GM11168 (cell line): ENCODE results near the gene RRP36.

Source experiments
- in situ Hi-C: fragments of 300-500 bp; cut with MboI; formaldehyde crosslinking; loops from one replicate; pipeline ENCODE4 v1.12.0; 2022; ENCODE audit warnings: low sequenced_read_pairs; ENCODE audit not compliant: unreplicated experiment

RRP36 gene

DNA sequence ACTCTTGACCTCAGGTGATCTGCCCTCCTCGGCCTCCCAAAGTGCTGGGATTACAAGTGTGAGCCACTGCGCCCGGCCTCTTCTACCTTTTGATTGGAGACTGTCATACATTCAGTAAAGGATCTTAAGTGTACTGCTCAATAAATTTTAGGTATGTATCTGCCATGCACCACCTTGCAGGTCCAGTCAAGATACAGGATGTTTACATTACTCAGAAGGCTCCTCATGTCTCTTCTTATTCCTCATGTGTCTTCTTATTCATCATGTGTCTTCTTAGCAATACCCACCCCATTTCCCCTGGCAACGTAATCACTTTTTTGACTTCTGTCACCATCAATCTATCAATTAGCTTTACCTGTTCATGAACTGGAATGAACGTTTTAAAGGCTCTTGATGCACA, 15.6 kb upstream of the RRP36 start:
- in situ Hi-C loops = no loop called here

DNA sequence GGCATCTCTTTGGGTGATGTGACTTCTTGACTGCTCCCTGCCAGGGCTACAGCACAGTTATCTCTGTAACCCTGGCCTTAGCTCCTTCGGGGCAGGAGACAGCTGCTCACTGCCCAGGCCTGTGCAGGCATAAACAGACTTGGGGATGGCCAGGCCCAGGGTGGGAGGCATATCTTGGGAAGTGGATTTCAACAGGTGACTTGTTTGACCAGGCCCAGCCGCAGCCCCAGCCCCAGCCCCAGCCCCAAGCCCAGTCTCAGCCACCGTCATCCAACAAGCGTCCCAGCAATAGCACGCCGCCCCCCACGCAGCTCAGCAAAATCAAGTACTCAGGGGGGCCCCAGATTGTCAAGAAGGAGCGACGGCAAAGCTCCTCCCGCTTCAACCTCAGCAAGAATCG, 15.2 kb upstream of the RRP36 start:
- in situ Hi-C loops = no loop called here

DNA sequence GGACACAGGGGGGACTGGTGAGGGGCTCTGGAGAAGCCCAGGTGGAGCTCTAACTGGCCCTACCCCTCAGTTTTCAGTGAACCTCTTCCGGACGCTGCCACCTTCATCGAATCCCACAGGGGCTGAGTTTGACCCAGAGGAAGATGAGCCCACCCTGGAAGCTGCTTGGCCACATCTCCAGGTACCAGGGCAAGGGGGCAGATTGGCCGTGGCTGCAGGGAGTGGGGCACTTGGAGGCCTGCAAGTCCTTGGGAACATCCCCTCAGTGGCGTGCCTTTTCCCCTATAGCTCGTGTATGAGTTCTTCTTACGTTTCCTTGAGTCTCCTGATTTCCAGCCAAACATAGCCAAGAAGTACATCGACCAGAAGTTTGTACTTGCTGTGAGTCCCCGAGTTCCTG, 14.3 kb upstream of the RRP36 start:
- in situ Hi-C loops = no loop called here

DNA sequence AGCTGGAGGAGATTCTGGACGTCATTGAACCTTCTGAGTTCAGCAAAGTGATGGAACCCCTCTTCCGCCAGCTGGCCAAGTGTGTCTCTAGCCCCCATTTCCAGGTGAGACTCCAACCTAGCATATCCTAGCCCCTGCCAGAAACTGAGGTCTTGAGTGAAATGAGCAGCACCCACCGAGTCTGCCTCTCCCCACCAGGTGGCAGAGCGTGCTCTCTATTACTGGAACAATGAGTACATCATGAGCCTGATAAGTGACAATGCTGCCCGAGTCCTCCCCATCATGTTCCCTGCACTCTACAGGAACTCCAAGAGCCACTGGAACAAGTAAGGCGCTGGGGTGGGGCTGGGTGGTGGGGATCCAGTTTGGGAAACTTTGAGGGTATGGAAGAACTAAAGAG, 12.3 kb upstream of the RRP36 start:
- in situ Hi-C loops = no loop called here

DNA sequence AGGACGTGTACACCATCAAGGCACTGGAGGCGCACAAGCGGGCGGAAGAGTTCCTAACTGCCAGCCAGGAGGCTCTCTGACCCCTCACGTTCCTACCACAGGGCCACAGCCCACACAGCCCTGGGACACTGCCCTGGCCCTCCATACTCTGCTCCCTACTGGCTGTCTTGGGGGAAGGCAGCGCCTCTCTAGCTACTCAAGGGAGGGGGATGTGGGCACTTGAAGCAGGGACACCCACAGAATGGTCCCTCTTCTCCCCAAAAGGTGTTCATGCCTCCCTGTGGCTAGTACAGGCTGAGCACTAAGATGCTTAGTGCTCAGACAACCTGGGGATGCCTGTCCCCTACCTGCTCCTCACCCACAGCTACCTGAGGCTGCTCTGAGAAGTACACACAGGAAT, 10.2 kb upstream of the RRP36 start:
- in situ Hi-C loops = no loop called here

DNA sequence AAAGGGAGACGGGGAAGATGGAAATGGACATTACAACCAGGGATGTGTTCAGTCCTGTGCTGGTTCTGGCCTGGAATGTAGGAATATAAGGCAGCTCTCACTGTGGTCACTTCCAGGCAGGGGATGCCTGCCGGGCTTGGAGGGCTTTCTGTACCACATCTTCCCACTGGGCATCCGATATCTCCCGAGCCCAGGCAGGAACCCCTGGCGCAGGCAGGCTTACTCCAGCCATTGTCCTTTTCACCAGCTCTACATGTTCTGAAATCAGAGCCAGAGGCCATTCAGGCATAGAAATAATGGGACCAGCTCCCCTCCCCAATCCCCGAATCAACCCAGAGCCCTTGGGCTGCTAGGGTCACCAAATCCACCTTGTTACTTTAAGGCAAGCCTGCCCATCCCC, 9.1 kb upstream of the RRP36 start:
- in situ Hi-C loops = no loop called here

DNA sequence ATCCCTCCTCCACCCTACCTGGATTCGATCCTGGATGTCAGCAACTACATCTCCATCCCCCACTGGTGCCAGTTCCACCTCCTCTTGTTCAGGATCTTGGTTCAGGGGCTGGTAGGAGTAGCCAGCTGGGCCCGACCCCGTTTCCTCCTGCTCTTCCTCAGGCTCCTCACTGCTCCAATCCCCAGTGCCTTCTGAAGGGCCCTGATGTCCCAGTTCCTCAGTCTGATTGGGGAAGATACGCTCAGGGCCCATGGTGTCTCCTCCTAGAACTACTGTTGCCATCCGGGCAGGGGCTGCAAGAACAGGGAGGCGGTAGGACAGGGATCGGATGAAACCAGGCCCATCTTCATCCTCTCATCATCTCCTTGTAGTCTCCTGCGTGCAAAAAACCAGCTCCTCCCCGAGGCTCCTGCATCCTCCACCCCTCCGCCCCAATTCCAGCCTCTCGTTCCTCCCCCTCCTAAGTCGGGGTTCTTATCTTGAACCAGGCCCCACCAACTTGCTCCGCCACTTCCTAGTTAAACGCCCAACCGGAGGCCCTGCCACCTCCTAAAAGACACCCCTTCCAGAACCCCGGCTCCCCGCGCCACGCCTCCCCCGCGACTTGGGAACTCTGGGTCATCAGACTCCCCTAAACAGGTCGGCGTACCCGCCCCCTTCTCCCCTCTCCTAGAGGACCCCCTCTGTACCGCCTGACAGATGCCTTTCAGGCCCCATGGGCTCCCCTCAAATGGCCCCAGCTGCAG, 8.2 kb upstream of the RRP36 start:
- in situ Hi-C loops = no loop called here

DNA sequence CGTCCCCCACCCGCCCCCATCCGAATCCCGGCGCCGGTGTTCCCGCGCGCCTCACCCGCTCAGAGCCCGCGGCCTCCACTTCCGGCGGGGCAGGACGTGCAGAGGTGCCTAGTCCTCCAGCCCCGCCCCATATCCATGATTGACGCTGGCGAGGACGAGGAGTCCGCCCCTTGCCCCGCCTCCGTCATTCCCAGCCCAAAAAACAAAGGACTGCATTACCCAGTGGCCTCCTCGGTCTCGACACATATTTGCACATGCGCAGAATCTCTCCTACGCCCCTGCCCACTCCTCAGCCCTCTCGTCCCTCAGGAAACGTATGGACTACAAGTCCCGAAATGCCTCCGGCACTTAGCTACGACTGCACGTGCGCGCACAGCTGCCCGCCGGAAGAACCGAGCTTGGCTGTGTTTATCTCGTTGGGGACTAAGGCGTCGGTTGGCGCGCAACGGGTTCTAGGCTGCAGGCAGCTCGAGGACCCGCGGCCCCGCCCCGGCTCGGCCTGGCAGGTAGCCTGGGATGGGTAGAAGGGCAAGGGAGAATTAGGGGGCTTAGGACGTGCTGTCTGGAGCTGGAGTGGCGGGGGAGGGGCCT, 7.5 kb upstream of the RRP36 start, which contains the start of the genes KLHDC3 and MEA1:
Gene KLHDC3 (plus strand): TSS at position 407 of the 591 bp plus-strand sequence. CDS start 2,944 bp downstream, outside the sequence.
Gene MEA1 (minus strand): TSS at position 104 of the 591 bp plus-strand sequence. CDS start 133 bp downstream, outside the sequence.
- in situ Hi-C loops = no loop called here

DNA sequence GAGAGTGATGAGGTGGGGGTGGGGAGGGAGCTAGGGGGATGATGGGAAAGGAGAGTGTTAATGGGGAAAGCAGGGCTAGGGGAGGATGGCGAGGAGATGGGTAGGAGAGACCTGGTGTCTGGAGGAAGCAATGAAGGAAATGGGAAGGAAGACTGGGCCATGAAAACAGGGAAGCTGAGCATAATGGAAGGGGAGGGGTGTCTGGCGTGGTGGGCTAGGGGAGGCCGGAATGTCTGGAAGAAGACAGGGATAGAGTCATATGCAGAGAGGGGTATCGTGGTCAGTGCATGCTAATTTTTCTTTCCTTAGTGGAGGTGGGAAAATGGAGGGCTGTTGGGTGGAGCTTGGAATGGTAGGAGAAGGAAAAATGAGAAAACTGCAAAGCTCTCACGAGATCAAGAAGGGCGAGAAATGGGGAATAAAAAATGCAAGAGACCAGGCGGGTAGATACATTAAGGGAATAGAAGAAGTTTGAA, 7.0 kb upstream of the RRP36 start:
- in situ Hi-C loops = no loop called here

DNA sequence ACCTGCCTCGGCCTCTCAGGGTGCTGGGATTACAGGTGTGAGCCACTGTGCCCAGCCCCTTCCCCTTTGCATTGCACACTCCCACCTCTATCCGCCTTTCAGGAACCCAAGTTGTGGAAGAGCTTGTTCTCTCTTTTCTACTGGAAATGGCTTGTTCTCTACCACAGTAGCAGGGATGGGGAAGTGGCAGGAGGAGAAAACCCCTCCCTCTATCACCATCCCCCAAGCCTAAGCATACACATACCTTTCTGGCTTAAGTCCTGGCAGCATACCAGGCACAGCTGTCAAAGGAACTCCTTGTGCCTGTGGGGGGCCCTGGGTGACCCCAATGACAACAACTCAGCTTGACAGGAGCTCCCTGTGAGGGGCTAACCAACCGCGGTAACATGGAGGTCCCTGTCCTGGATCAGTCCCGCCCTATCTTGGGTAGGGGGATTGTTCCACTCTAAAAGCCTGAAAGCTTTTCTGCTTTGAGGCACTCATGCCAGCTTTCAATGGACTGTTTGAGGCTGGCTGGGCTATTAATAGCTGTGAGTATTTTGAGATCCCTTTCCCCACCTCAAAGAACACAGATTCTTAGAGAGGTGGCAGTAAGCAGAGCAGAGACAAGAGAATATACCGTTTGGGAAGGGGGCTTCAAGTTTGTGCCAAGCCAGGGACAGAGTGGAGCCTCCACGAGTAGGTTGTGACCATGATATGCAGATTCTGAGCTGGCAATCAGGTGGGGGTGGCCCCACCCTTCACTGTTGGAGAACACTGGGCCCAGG, 5.1 kb upstream of the RRP36 start:
- in situ Hi-C loops = no loop called here

DNA sequence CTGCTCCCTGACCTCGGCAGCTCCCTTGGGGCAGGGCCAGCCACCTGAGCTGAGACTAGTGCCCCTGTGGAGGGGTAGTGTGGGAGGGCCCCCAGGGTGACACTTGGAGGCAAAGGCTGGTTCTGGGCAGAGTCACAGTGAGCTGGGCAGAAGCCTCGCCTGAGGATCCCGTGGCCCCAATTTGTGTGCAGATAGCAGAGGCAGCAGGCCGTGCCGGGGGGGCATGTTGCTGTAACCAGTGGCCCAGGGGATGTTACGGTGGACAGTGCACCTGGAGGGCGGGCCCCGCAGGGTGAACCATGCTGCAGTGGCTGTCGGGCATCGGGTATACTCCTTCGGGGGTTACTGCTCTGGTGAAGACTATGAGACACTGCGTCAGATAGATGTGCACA, 4.5 kb upstream of the RRP36 start:
- in situ Hi-C loops = no loop called here

DNA sequence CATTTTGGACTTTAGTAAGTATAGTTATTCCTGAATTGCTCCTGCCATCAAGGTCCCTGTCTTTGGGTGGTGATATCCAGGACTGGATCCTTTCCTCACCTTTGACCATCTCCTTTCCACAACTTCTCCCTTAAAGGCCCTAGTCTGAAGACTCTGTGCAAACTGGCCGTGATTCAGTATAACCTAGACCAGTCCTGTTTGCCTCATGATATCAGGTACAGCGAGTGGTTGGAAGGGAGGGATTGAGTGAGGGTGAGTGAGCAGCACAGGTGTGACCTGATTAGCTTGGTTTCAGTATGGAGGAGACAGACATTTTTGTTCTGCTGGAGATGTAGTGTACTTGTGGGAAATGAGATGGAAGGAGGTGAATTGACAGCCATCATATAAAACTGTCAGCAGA, 2.3 kb upstream of the RRP36 start:
- in situ Hi-C loops = no loop called here

DNA sequence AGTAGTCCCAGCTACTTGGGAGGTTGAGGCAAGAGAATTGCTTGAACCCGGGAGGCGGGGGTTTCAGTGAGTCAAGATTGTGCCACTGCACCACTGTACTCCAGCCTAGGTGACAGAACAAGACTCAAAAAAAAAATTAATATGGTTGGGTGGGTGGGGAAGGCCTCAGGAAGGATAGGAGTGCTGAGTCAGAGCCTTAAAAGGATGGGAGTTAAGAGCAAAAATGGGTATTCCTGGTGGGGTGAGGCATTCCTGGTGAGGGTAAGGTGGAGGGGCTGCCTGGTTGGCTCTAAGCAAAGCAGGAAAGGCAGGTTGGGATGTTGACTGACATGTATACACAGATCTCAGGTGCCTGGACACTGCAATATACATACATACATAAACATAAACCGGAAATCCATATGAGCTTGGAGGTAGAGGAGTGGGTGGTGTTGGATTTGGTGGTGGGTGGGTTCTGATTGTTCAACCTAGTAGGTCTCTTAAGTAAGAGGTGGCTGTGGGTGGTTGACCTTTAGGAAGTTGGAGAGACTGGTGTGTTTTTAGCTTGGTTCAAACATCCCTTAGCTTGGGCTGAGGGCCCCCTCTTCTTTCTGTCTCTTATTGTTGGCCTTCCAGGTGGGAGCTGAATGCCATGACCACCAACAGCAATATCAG, 1.2 kb upstream of the RRP36 start:
- in situ Hi-C loops = no loop called here

DNA sequence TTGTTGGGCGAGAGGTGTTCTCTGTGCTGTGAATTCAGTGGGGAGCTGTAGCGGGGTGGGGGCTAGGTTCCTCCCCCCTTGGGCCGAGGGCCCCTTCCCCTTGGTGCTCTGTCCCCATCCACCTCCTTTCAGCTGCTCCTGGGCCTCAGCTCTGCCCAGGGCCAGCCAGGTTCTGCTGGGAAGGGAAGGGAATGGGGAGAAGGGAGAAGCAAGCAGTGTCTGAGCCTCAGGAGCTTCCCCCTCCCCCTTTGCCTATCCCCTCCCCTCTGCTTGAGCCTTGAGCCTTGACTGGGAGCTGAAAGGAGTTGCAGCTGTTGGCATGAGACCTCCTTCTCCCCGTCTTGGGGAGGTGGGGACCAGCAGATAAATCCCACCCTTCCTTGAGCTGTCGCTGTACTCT, 576 bp upstream of the RRP36 start:
- in situ Hi-C loops = no loop called here

DNA sequence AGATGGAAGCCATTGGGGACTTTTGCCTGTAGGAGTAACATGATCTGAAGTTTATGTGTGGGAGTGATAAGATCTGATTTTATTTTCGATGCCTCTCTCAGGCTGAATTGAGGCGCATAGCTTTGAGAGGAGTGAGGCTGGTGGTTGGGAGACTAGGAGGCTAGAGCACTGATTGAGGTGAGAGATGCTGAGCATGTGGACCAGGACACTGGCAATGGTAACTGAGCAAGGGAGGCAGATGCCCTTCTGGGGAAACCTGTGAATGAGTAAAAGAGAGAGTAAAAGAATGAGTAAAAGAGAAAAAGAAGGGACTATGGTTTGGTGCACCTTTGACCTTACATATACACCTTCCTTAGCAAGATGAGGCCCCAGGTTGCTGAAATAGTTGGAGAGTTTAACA, 3.0 kb downstream of the RRP36 start:
- in situ Hi-C loops = no loop called here

DNA sequence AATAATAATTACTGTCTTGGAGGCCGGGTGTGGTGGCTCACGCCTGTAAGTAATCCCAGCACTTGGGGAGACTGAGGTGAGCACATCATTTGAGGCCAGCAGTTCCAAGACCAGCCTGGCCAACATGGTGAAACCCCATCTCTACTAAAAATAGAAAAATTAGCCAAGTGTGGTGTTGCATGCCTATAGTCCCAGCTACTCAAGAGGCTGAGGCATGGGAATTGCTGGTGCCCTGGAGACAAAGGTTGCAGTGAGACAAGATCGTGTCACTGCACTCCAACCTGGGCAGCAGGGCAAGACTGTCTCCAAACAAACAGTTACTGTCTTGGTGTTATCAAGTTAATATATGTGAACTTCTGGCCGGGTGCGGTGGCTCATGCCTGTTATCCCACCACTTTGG, 4.9 kb downstream of the RRP36 start:
- in situ Hi-C loops = no loop called here

DNA sequence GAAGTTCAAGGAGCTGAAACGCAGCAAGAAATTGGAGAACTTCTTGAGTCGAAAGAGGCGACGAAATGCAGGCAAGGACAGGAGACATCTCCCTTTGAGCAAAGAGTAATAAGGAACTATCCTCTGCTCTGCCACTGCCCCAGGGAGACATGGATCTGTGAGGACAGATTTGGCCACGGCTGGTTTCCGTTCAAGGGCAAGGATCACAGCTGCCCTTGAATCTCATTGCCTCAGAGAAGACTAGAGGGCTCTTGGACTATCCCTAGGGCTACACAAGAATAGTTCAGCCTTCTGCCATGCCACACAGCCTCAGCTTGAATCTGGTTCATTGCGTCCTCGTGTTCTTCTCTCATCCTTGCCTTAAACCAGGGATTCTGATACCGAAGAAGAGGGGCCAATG, 7.7 kb downstream of the RRP36 start:
- in situ Hi-C loops = no loop called here

DNA sequence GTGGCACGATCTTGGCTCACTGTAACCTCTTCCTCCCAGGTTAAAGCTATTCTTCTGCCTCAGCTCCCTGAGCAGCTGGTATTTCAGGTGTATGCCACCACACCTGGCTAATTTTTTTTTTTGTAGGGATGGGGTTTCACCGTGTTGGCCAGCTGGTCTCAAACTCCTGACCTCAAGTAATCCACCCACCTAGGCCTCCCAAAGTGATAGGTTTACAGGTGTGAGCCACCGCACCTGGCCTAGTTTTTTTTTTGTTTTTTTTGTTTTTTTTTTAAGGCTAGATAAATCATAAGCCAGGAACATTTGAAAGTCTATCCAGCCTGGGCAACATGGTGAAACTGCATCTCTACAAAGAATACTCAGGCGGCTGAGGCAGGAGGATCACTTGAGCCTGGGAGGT, 10.9 kb downstream of the RRP36 start:
- in situ Hi-C loops = no loop called here

DNA sequence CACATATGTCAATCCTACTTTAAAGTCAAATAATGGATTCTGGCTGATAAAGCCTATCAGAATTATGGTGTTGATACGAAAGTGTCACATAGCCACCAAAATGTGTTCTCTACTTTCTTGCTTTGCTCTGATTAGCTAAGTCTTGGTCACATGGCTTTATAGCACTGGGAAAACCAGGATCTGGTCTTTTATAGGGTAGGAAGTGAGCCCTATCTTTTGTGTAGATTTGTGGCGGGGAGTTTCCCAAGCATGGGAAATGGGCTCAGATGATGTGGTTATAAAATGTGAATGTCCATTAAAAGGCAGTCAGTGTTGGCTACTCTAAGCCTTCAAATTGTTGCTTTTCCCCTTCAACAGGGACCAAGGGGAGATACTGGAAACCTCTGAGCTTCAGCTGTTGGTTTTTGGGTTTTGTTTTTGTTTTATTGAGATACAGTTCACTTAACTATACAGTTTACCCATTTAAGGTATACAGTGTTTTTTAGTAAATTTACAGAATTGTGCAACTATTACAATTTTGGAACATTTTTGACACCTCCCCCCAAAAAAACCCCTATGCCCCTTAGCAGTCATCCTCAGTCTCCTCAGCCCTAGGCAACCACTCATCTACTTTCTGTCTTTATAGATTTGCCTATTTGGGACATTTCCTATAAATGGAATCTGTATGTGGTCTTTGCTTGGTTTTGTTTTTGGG, 12.2 kb downstream of the RRP36 start:
- in situ Hi-C loops = no loop called here

DNA sequence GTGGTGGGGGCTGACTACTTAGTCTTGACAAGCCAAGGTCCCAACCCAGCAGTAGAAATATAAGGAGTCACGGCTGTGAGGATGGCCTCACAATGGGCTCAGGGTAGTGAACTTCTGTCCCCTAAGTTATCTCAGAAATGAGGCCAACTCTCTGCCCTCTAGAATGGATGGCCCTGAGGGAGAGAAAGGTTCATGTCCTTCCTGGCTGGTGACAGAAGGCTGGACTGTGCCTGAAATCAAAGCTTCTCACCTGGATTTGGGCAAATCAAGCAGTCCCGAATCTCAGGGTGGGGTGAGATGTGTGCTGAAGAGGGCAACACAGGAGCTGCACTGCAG, 12.7 kb downstream of the RRP36 start:
- in situ Hi-C loops = no loop called here
